Glutamatergic neuron (in vitro differentiated cells): ENCODE data around the gene NISCH. TPM values are rescaled to one million over a fixed set of nuclear protein-coding genes. Genes with fewer than 3 reads are reported as not detected.

ENCODE experiments used
- DNase-seq: peaks from one replicate; pipeline ENCODE4 v3.0.0; 2022
- H3K27ac Mint-ChIP-seq: one replicate; pipeline ENCODE4 v1.8.0; 2020; ENCODE audit warnings: mild to moderate bottlenecking, mixed read lengths, inconsistent platforms; ENCODE audit not compliant: unreplicated experiment
- H3K27me3 Mint-ChIP-seq: one replicate; pipeline ENCODE4 v1.8.0; 2020; ENCODE audit warnings: mild to moderate bottlenecking, moderate library complexity, mixed read lengths, inconsistent platforms; ENCODE audit not compliant: unreplicated experiment
- H3K36me3 Mint-ChIP-seq: one replicate; pipeline ENCODE4 v1.8.0; 2020; ENCODE audit warnings: mild to moderate bottlenecking, mixed read lengths, inconsistent platforms; ENCODE audit not compliant: unreplicated experiment
- H3K4me1 Mint-ChIP-seq: one replicate; pipeline ENCODE4 v1.8.0; 2020; ENCODE audit warnings: mild to moderate bottlenecking, low read depth, mixed read lengths, inconsistent platforms; ENCODE audit not compliant: unreplicated experiment
- H3K4me3 Mint-ChIP-seq: one replicate; pipeline ENCODE4 v1.8.0; 2020; ENCODE audit warnings: mild to moderate bottlenecking, mixed read lengths, inconsistent platforms; ENCODE audit not compliant: unreplicated experiment
- H3K9me3 Mint-ChIP-seq: one replicate; pipeline ENCODE4 v1.8.0; 2020; ENCODE audit warnings: mild to moderate bottlenecking, moderate library complexity, mixed read lengths, inconsistent platforms; ENCODE audit not compliant: unreplicated experiment
- CTCF ChIP-seq: fragments of 200-600 bp; sonication (generic); IDR thresholded peaks from one replicate; pipeline ENCODE4 v1.5.0; 2021; ENCODE audit not compliant: partially characterized antibody, unreplicated experiment
- total RNA-seq: library from RNA; stranded (reverse); fragmentation: NEBNext Ultra II Directional; extraction: Animal tissue kit (Norgen Biotek cat#: 25700); gene quantifications from one replicate; pipeline ENCODE4 v1.2.1, GENCODE V29; 2021; ENCODE audit not compliant: unreplicated experiment

The NISCH gene
- total RNA-seq, 1 donor from 2014 or later = 280 TPM

DNA sequence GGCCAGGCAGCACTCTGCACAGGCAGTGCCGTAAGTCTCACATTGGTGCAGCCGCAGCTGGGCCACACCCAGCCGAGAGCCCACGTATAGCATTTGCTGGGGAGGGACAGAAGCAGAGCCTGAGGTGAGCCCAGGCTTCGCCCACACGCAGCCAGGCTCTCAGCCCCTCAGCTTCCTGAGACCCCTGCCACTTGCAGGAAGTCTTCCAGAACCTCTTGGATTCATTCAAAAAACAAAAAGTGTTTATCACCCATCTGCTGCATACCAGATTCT, 17.4 kb upstream of the NISCH start:
- no peak for TF ChIP-seq CTCF

GRCh38 chr3:52438579-52439425, 16.6 kb upstream of the NISCH start:
- H3K9me3 Mint-ChIP-seq = no peaks in the 10 kb centered on the region
- DNase-seq = no peak
- no peaks in the 10 kb centered on the region for H3K36me3 Mint-ChIP-seq
- no peak overlapping the region for H3K27ac Mint-ChIP-seq
- H3K27me3 Mint-ChIP-seq = peaks cover 1% of the 10 kb centered on the region
- no peak overlapping the region for H3K4me3 Mint-ChIP-seq
- peaks cover 13% of the 10 kb centered on the region for H3K4me1 Mint-ChIP-seq
- no peak for TF ChIP-seq CTCF

More for the DNA sequence above, 17.4 kb upstream of the NISCH start:
- H3K27me3 Mint-ChIP-seq = peaks cover 1% of the 10 kb centered on the region
- no peaks in the 10 kb centered on the region for H3K36me3 Mint-ChIP-seq
- no peak for DNase-seq
- peaks cover 16% of the 10 kb centered on the region for H3K4me1 Mint-ChIP-seq
- H3K9me3 Mint-ChIP-seq = no peaks in the 10 kb centered on the region
- no peak overlapping the region for H3K4me3 Mint-ChIP-seq
- no peak overlapping the region for H3K27ac Mint-ChIP-seq

GRCh38 chr3:52439426-52440248, 15.8 kb upstream of the NISCH start:
- H3K9me3 Mint-ChIP-seq = no peaks in the 10 kb centered on the region
- H3K4me1 Mint-ChIP-seq = peaks cover 8% of the 10 kb centered on the region
- H3K27me3 Mint-ChIP-seq = peaks cover 1% of the 10 kb centered on the region
- no peak overlapping the region for H3K27ac Mint-ChIP-seq
- H3K36me3 Mint-ChIP-seq = no peaks in the 10 kb centered on the region
- TF ChIP-seq CTCF = no peak
- DNase-seq = no peak
- H3K4me3 Mint-ChIP-seq = no peak overlapping the region

- Mint-ChIP-seq H3K36me3 (no peaks in the 10 kb centered on the region), H3K4me1 (peaks cover 5% of the 10 kb centered on the region), H3K27me3 (peaks cover 1% of the 10 kb centered on the region), H3K27ac (no peak overlapping the region), H3K9me3 (no peaks in the 10 kb centered on the region), H3K4me3 (no peak overlapping the region)
- no peak for TF ChIP-seq CTCF
- DNase-seq = no peak
Observed at GRCh38 chr3:52440249-52440551, 15.2 kb upstream of the NISCH start.

DNA sequence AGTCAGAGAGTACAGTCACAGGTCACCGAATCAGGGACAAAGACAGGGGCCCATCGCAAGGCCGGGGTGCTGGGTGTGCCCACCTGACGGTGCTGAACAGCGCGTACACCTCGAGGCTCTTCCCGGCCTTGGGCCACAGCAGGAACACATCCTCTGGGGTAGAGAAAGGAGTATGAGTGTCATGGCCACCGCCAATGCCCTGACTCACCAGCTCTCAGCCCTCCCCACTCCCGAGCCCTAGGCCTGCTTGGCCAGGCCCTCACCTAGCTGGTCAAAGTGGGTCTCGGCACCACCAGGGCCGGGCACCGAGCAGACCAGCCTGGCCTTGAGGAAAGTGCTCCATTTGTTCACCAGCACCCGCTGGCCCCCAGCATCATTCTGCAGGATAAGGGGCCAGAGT, 14.7 kb upstream of the NISCH start:
- Mint-ChIP-seq H3K27me3 (peaks cover 1% of the 10 kb centered on the region), H3K36me3 (no peaks in the 10 kb centered on the region), H3K9me3 (no peaks in the 10 kb centered on the region), H3K27ac (no peak overlapping the region), H3K4me3 (no peak overlapping the region), H3K4me1 (peaks cover 5% of the 10 kb centered on the region)
- no peak for TF ChIP-seq CTCF
- no peak for DNase-seq
